Right ventricle myocardium inferior (tissue), 1 donor: ENCODE measurements around the gene DUSP23. TPM values are rescaled to one million over a fixed set of nuclear protein-coding genes. Genes with fewer than 3 reads are reported as not detected.

Experiments
- ATAC-seq: fragments of 200-7000 bp; cut with Tn5 transposase; one replicate; pipeline ENCODE4 v1.9.1; 2020; ENCODE audit warnings: mild to moderate bottlenecking, moderate library complexity
- DNase-seq: peaks from one replicate; pipeline ENCODE4 v3.0.0; 2021; ENCODE audit errors: missing footprints
- intact Hi-C: fragments of 100-400 bp; cut with DNase I; formaldehyde crosslinking; loops from one replicate; pipeline ENCODE4 v1.11.0; 2022
- long read RNA-seq: library from polyadenylated mRNA; unstranded; transcript quantifications from one replicate; pipeline ENCODE4 v2.0.0, GENCODE V29; 2021
- total RNA-seq: library from RNA; stranded (reverse); fragmentation: NEBNext Ultra II Directional; extraction: Animal tissue kit (Norgen Biotek cat#: 25700); gene quantifications from one replicate; pipeline ENCODE4 v1.2.1, GENCODE V29; 2021
- donor health status: DM: no; HTN: yes; CAD: no; lungs with severe emphysema.

The DUSP23 gene
- total RNA-seq, result 21.3 TPM
- long read RNA-seq, transcript DUSP23-201 (2 exons, 756 nt), result major isoform, 7 of 15 reads
- long read RNA-seq, transcript DUSP23-202 (3 exons, 694 nt), result minor isoform, 5 of 15 reads
- long read RNA-seq, partial matches to known transcripts, result 3 of 15 reads
- long read RNA-seq, other reads (novel, unspliced or antisense), result 0 of 15 reads

- peak; percentile 99 for DNase-seq
- intact Hi-C loops, result loop anchor here (1.0 to 5.0 kb wide), 3 partner anchors 74 to 251 kb away; partner anchors contain the start of gene PIGM
- ATAC-seq, result peak; percentile 99
These were observed at the start of gene DUSP23 for GRCh38 chr1:159780583-159781582. TSS of gene DUSP23 (plus strand) at chr1:159780962. CDS start at chr1:159781101, 139 bp downstream.

- DNase-seq, result no peak
These were observed 43.4 kb upstream of the DUSP23 start for GRCh38 chr1:159737238-159737916.

GRCh38 chr1:159743651-159744410 is 36.9 kb upstream of the DUSP23 start:
- intact Hi-C loops, result no loop called here
- ATAC-seq (no peak), DNase-seq (no peak)

More at GRCh38 chr1:159737238-159737916, 43.4 kb upstream of the DUSP23 start:
- intact Hi-C loops, result no loop called here
- ATAC-seq, result no peak

GRCh38 chr1:159746666-159747065 is 34.1 kb upstream of the DUSP23 start:
- intact Hi-C loops, result no loop called here
- ATAC-seq (no peak), DNase-seq (no peak)

- DNase-seq, result no peak
- intact Hi-C loops, result no loop called here
- ATAC-seq, result no peak
These were observed 32.4 kb upstream of the DUSP23 start for GRCh38 chr1:159748370-159748769.

GRCh38 chr1:159749630-159750029 is 31.1 kb upstream of the DUSP23 start:
- ATAC-seq, result no peak
- DNase-seq, result no peak
- intact Hi-C loops, result no loop called here

GRCh38 chr1:159750621-159751020 is 30.1 kb upstream of the DUSP23 start:
- intact Hi-C loops, result no loop called here
- ATAC-seq, result no peak
- DNase-seq, result no peak

GRCh38 chr1:159751031-159751430 is 29.7 kb upstream of the DUSP23 start:
- intact Hi-C loops, result no loop called here
- ATAC-seq (no peak), DNase-seq (no peak)

GRCh38 chr1:159752135-159752580 is 28.6 kb upstream of the DUSP23 start:
- DNase-seq (peak; percentile 65), ATAC-seq (peak; percentile 54)
- intact Hi-C loops, result no loop called here

GRCh38 chr1:159753386-159753785 is 27.4 kb upstream of the DUSP23 start:
- ATAC-seq (no peak), DNase-seq (no peak)
- intact Hi-C loops, result no loop called here

GRCh38 chr1:159755451-159756007 is 25.2 kb upstream of the DUSP23 start:
- intact Hi-C loops, result no loop called here
- DNase-seq (no peak), ATAC-seq (no peak)

GRCh38 chr1:159756397-159756796 is 24.4 kb upstream of the DUSP23 start:
- ATAC-seq (peak; percentile 73), DNase-seq (no peak)
- intact Hi-C loops, result no loop called here

- DNase-seq (no peak), ATAC-seq (no peak)
- intact Hi-C loops, result no loop called here
These were observed 17.1 kb upstream of the DUSP23 start for GRCh38 chr1:159763686-159764085.

- intact Hi-C loops, result no loop called here
- ATAC-seq (no peak), DNase-seq (no peak)
These were observed 15.0 kb upstream of the DUSP23 start for GRCh38 chr1:159765806-159766205.

GRCh38 chr1:159771127-159771895 is 9.5 kb upstream of the DUSP23 start:
- intact Hi-C loops, result no loop called here
- DNase-seq (no peak), ATAC-seq (no peak)

GRCh38 chr1:159774465-159774864 is 6.3 kb upstream of the DUSP23 start:
- intact Hi-C loops, result no loop called here
- DNase-seq (no peak), ATAC-seq (no peak)

- intact Hi-C loops, result no loop called here
- no peak for DNase-seq
- no peak for ATAC-seq
These were observed 5.0 kb upstream of the DUSP23 start for GRCh38 chr1:159775716-159776115.

- ATAC-seq (no peak), DNase-seq (no peak)
- intact Hi-C loops, result no loop called here
These were observed 2.5 kb upstream of the DUSP23 start for GRCh38 chr1:159778266-159778665.
